ENCODE data around the gene TJP1.

- TF ChIP-seq EZH2 (IDR thresholded peaks at IDR 0.05; ENCODE audit: insufficient read depth, poor library complexity, severe bottlenecking) = no peak
- no peak for TF ChIP-seq EZH2phosphoT487 (IDR thresholded peaks at IDR 0.05; ENCODE audit: insufficient read depth, low read depth)
Observed at GRCh38 chr15:29695489-29696167, 126.6 kb downstream of the TJP1 start.

All from GM23248 (cell line).